Measurements from ENCODE around the gene NFKBIE.

NFKBIE gene

DNA sequence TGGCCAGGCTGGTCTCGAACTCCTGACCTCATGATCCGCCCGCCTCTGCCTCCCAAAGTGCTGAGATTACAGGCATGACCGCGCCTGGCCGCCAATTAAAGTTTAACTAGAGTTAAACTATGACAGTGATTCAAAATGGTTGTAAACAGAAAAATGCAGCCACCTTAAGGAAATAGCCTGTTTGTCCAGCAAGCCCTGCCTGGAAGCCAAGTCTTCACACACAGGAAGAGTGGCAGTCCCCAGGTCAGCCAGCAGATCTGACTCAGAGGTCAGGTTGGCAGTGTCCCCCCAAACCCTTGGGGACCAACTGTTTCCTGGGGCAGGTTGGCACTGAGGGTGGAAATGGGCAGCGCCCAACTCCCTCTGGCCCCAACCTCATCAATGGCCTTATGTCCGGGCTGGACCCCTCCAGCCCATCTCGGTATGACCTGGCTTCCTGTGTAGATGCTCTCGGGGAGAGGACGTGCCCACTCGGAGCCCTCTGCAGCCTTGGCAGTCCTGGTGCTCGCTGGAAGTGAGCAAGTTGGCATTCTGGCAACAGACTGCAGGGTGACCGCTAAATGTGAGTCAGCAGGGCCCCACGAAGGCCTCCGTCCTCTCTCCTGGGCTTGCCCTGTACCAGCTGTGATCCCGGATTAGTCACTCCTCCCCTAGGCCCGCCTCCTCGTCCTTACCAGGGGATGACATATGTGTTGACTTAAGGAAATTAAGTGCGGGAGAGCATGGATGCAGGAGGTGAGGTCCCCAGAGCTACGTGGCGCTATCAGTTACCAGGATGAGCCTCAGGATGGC is 28.1 kb downstream of the NFKBIE start:
- TF ChIP-seq NFIC (IDR thresholded peaks at IDR 0.05) = peak; percentile 58; the same call in 1 of the 2 replicates
- no peak for TF ChIP-seq RAD21 (IDR thresholded peaks at IDR 0.05; ENCODE audit: low read depth)

DNA sequence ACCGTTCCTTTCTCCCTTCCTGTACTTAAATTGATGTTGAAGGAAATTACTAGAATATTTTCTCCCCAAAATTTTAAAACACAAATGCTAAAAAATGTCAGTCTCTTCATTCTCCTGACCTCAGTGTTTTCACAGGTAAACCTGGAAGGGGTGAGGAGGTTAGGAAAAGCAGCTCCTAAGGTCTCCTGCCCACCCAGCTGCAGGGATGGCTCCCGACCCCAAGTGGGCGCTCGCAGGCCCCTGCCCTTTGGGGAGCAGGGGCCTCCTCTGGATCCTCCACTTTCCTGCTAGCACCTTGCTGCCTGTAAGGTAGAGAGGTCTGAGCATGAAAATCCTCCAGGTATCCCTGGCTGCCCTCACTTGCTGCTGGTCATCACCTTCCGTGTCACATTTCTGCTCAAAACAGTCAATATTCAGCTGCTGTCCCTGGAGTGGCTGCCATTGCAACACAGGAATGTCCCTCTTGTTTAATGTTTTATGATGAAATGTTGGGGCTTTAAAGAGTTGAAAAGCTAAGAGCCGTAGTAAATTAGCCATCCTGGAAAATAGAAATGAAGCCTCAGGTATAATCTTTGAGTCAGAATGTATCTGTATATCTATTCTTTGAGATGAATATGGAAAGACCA is 29.3 kb downstream of the NFKBIE start:
- TF ChIP-seq TCF12 (IDR thresholded peaks at IDR 0.05; ENCODE audit: low read depth) = no peak
- TF ChIP-seq ZBTB7A (IDR thresholded peaks at IDR 0.05; ENCODE audit: low read depth) = no peak

DNA sequence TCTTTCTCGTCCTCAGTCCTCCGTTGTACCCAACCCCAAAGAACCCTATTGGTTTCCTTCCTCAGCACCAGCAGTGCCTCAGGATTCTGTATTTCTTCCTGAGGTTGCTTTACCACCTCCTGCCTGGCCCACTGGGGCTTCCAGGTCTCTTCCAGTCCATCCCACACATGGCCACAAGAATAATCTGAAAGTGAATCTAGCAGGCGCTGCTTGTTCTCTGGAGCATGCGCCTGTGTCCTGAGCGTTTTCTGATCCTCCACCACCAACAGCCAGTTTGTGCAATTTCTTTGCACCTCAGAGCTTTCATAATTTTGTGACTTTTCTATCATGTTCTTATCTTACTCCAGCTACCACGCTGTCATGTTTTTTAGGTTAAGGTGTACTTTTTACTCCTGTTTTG is 30.1 kb downstream of the NFKBIE start:
- no peak for TF ChIP-seq FOXM1 (IDR thresholded peaks at IDR 0.05; ENCODE audit: borderline replicate concordance, low read depth)
- no peak for TF ChIP-seq YY1 (IDR thresholded peaks at IDR 0.05; ENCODE audit: low read depth)
- no peak for TF ChIP-seq TCF12 (IDR thresholded peaks at IDR 0.05; ENCODE audit: low read depth)
- TF ChIP-seq, protein P1, sequence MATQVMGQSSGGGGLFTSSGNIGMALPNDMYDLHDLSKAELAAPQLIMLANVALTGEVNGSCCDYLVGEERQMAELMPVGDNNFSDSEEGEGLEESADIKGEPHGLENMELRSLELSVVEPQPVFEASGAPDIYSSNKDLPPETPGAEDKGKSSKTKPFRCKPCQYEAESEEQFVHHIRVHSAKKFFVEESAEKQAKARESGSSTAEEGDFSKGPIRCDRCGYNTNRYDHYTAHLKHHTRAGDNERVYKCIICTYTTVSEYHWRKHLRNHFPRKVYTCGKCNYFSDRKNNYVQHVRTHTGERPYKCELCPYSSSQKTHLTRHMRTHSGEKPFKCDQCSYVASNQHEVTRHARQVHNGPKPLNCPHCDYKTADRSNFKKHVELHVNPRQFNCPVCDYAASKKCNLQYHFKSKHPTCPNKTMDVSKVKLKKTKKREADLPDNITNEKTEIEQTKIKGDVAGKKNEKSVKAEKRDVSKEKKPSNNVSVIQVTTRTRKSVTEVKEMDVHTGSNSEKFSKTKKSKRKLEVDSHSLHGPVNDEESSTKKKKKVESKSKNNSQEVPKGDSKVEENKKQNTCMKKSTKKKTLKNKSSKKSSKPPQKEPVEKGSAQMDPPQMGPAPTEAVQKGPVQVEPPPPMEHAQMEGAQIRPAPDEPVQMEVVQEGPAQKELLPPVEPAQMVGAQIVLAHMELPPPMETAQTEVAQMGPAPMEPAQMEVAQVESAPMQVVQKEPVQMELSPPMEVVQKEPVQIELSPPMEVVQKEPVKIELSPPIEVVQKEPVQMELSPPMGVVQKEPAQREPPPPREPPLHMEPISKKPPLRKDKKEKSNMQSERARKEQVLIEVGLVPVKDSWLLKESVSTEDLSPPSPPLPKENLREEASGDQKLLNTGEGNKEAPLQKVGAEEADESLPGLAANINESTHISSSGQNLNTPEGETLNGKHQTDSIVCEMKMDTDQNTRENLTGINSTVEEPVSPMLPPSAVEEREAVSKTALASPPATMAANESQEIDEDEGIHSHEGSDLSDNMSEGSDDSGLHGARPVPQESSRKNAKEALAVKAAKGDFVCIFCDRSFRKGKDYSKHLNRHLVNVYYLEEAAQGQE (IDR thresholded peaks at IDR 0.05; ENCODE audit: low read depth) = no peak
- TF ChIP-seq, protein P2, sequence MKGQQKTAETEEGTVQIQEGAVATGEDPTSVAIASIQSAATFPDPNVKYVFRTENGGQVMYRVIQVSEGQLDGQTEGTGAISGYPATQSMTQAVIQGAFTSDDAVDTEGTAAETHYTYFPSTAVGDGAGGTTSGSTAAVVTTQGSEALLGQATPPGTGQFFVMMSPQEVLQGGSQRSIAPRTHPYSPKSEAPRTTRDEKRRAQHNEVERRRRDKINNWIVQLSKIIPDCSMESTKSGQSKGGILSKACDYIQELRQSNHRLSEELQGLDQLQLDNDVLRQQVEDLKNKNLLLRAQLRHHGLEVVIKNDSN (IDR thresholded peaks at IDR 0.05) = no peak
- no peak for TF ChIP-seq RAD21 (IDR thresholded peaks at IDR 0.05; ENCODE audit: low read depth)
- no peak for TF ChIP-seq NFIC (IDR thresholded peaks at IDR 0.05)
- TF ChIP-seq EP300 (IDR thresholded peaks at IDR 0.05; ENCODE audit: borderline replicate concordance) = no peak
- no peak for TF ChIP-seq CEBPB (IDR thresholded peaks at IDR 0.05)
- no peak for TF ChIP-seq TAF1 (IDR thresholded peaks at IDR 0.05; ENCODE audit: low read depth)
- TF ChIP-seq CREB1 (IDR thresholded peaks at IDR 0.05; ENCODE audit: low read depth) = no peak
- TF ChIP-seq EGR1 (IDR thresholded peaks at IDR 0.05) = no peak
- TF ChIP-seq, protein P3, sequence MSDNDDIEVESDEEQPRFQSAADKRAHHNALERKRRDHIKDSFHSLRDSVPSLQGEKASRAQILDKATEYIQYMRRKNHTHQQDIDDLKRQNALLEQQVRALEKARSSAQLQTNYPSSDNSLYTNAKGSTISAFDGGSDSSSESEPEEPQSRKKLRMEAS (IDR thresholded peaks at IDR 0.05) = no peak
- TF ChIP-seq TEAD4 (IDR thresholded peaks at IDR 0.05) = no peak

DNA sequence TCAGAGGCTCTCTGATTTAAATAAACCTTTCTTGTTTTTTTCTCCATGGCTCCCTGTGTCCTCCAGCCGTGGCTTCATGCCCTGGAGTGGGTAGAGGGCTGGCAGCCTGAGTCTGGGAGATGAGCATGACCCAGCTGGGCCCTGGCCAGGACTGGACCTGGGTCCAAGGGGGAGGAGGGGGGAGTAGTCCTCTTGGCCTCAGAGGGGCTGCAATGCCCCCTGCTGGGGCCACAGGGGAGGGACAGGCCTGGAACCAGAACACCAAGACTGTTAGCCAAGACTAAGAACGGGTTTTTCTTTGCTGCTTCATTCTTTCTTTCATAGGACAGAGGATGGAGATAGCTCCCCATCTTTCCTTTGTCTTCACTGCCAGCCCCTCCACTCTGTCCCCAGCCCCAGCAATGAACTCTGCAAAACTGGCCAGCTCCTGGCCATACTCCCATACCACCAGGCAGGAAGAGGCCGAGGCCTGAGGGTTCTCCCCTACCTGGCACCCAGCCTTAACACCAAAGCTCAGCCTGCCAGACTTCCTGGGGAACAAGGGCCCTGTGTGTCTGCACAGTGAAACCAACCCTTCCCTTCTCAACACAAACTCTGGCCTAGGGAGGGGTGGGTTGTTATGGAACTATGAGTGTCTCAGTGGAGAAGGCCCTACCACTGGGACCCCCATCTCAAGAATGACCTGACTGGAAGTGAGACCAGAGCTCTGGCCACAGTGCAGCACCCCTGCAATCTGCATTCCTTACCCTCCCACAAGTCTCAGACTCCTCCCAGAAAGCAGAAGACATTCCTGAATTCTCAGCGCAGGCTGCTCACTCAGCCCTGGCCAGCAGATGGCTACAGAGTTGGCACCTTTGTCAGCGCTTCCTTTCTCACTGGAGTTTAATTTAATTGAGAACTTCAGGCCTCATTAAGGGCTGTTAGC is 31.0 kb downstream of the NFKBIE start:
- 0 out of 2 replicates have a peak, but pooled peaks have one; percentile 48 for TF ChIP-seq ZBTB7A (IDR thresholded peaks at IDR 0.05; ENCODE audit: low read depth)
- TF ChIP-seq FOXM1 (IDR thresholded peaks at IDR 0.05; ENCODE audit: borderline replicate concordance, low read depth) = no peak
- TF ChIP-seq TAF1 (IDR thresholded peaks at IDR 0.05; ENCODE audit: low read depth) = no peak
- TF ChIP-seq, protein P3 (IDR thresholded peaks at IDR 0.05) = no peak
- no peak; the same call in 1 of the 2 replicates for TF ChIP-seq NFIC (IDR thresholded peaks at IDR 0.05)
- TF ChIP-seq CREB1 (IDR thresholded peaks at IDR 0.05; ENCODE audit: low read depth) = no peak
- TF ChIP-seq, protein P2 (IDR thresholded peaks at IDR 0.05) = no peak
- peak; percentile 68 for TF ChIP-seq RAD21 (IDR thresholded peaks at IDR 0.05; ENCODE audit: low read depth)
- TF ChIP-seq TCF12 (IDR thresholded peaks at IDR 0.05; ENCODE audit: low read depth) = no peak; the same call in 1 of the 2 replicates
- TF ChIP-seq EGR1 (IDR thresholded peaks at IDR 0.05) = no peak
- no peak for TF ChIP-seq EP300 (IDR thresholded peaks at IDR 0.05; ENCODE audit: borderline replicate concordance)
- TF ChIP-seq CEBPB (IDR thresholded peaks at IDR 0.05) = no peak
- TF ChIP-seq YY1 (IDR thresholded peaks at IDR 0.05; ENCODE audit: low read depth) = no peak
- TF ChIP-seq, protein P1 (IDR thresholded peaks at IDR 0.05; ENCODE audit: low read depth) = no peak
- TF ChIP-seq TEAD4 (IDR thresholded peaks at IDR 0.05) = peak; percentile 70

DNA sequence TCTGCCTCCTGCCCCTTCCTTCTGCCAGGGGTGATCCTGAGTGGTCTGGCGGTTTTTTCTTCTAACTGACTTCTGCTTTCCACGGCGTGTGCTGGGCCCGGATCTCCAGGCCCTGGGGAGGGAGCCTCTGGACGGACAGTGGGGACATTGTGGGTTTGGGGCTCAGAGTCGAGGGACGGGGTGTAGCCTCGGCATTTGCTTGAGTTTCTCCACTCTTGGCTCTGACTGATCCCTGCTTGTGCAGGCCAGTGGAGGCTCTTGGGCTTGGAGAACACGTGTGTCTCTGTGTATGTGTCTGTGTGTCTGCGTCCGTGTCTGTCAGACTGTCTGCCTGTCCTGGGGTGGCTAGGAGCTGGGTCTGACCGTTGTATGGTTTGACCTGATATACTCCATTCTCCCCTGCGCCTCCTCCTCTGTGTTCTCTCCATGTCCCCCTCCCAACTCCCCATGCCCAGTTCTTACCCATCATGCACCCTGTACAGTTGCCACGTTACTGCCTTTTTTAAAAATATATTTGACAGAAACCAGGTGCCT is 31.7 kb downstream of the NFKBIE start:
- TF ChIP-seq EGR1 (IDR thresholded peaks at IDR 0.05) (no peak), TCF12 (IDR thresholded peaks at IDR 0.05; ENCODE audit: low read depth) (no peak), EP300 (IDR thresholded peaks at IDR 0.05; ENCODE audit: borderline replicate concordance) (no peak), CREB1 (IDR thresholded peaks at IDR 0.05; ENCODE audit: low read depth) (no peak), FOXM1 (IDR thresholded peaks at IDR 0.05; ENCODE audit: borderline replicate concordance, low read depth) (no peak), CEBPB (IDR thresholded peaks at IDR 0.05) (no peak), TAF1 (IDR thresholded peaks at IDR 0.05; ENCODE audit: low read depth) (no peak), YY1 (IDR thresholded peaks at IDR 0.05; ENCODE audit: low read depth) (no peak), ZBTB7A (IDR thresholded peaks at IDR 0.05; ENCODE audit: low read depth) (no peak), TEAD4 (IDR thresholded peaks at IDR 0.05) (no peak), NFIC (IDR thresholded peaks at IDR 0.05) (no peak), RAD21 (IDR thresholded peaks at IDR 0.05; ENCODE audit: low read depth) (no peak)
- TF ChIP-seq, protein P1 (IDR thresholded peaks at IDR 0.05; ENCODE audit: low read depth) = no peak
- TF ChIP-seq, protein P2 (IDR thresholded peaks at IDR 0.05) = no peak
- TF ChIP-seq, protein P3 (IDR thresholded peaks at IDR 0.05) = no peak

Measured in Ishikawa (cell line).